ENCODE results near the gene GPR152.

Gene GPR152

DNA sequence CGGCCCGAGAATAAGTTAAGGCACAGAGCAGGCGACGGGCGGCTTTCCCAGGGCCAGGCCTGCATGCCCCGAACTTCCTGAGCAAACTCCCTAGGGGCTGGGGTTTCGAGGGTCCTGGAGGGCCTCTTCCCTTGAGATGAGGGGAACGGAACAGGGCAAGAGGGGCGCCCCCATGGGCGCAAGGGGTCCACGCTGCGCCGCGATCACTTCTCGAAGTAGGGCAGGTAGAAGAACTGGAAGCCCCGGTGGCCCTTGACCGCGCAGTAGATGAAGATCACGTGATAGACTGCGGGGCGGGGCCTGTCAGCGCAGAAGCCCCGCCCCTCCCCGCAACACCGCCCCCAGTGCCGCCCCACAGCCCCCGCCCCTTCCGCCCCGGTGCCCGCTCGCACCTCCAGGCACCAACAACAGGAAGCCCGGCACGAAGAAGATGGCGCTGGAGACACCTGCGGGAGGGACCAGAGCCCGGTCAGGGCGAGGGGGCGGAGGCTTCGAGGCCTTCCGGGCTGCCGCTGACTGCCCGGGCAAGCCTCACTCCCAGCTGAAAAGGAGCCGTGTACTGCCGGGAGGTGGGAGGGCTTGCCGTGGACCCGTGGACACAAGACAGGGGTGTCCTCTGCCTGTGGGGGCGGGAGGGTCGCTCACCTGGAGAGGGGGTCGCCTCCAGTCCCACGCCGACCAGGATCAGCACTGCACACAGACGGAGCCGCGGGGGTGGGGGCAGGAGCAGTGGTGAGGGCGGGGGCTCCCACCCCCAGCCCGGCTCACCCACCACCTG is 12.1 kb upstream of the GPR152 start:
- DNase-seq (ENCODE audit: low spot score), result peak; percentile 94

DNA sequence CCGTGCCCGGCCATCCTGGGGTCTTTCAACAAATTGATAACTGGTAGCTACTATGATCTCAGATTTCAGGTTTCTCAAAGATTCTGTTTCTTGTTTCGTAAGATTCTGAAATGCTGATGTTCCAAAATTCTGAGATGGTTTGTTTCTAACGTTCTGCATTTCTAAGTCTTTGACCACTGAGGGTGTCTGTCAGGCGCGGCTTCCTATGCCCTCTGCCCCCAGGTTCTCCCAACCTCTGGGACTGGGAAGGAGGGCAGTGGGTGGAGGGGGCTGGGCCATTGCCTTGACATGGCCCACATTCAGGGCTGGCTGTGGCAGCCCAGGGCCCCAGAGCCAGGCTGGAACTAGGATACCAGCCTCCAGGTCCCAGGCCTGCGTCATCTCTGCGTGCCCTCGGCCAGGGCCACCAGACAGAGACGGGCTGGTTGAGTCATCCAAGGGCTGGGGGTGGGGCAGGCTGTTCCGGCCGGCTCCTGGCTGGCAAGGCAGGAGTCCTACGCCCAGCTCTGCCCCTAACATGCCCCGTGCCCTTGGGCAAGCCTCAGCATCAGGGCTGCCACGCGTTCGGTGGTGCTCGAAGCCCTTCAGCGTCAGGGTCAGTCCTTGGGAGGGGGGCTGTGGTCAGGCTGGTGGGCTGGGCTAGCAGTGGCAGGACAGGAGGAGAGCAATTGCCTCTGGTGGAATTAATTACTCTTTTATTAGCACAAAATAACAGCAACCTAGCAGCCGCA is 11.3 kb upstream of the GPR152 start:
- no peak for DNase-seq (ENCODE audit: low spot score)

DNA sequence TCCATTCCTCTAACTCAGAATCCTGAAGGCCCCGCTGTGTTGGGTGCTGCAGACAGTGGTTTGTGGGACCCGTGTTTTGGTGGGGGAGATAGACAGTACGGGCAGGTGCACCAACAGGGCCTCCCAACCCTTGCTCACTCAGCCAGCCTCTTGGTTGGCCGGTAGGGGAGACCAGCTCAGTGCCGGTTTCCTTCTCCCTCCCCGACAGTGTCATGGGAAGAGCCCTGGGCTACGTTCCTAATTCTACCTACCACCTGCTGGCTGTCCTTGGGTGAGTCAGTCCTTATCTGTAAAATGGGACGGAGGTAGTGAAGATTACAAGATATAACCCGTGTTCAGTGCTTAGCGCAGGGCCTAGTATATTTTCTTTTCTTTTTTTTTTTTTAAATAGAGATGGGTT is 10.7 kb upstream of the GPR152 start:
- DNase-seq (ENCODE audit: low spot score), result no peak

DNA sequence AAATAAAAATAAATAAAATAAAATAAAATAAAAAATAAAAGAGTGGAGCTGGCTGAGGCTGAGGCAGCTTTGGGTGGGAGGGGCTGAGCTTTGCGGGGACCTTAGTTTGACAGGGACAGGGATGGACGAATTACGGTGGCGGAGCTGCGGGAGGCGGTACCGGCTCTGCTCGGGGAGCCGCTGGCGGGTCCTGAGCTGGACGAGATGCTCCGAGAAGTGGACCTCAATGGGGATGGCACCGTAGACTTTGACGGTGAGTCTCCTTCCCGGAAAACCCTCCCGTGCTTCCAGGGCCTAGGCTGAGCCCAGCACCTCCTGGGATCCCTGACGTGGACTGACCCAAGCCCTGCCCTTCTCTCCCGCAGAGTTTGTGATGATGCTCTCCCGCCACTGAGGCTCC is 5.7 kb upstream of the GPR152 start:
- DNase-seq (ENCODE audit: low spot score), result no peak

DNA sequence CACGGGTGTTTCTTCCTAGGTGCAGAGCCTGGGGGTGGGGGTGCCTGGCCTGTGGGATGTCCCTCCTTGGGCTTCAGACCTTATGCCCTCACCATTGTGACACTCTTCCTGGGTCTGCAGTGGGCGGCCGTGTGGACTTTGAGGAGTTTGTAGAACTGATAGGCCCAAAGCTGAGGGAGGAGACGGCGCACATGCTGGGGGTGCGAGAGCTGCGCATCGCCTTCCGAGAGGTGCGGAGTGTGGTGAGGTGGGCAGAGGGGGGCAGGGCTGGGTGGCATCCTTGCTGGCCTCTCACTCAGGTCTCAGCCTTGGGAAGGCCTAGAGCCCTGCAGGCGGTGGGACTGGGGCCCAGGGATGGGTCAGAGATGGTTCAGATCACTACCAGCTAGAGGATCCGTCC is 4.9 kb upstream of the GPR152 start:
- no peak for DNase-seq (ENCODE audit: low spot score)

DNA sequence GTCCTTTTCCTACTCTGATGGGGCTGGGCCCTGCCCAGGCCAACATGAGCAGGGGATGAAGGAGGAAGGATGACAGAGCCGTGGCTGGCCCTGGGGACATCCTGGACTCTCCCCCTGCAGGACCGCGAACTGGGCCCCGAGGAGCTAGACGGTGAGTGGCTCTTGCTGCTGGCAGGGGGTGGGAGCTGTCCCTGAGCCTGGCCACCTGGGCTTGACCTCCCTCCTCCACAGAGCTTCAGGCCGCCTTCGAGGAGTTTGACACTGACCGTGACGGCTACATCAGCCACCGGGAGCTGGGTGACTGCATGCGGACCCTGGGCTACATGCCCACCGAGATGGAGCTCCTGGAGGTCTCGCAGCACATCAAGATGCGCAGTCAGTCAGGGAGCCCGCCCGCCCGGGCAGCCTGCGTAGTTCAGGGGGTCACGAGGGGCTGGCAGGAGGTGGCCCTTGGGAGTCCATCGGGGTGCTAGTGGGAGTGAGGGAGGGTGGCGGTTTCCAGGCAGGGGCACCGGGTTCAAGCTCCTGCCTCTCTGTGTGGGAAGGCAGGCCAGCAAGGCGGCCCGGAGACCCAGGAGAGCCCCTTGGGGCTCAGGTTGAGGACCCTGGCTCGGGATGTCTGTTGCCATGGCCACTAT is 3.7 kb upstream of the GPR152 start:
- no peak for DNase-seq (ENCODE audit: low spot score)

DNA sequence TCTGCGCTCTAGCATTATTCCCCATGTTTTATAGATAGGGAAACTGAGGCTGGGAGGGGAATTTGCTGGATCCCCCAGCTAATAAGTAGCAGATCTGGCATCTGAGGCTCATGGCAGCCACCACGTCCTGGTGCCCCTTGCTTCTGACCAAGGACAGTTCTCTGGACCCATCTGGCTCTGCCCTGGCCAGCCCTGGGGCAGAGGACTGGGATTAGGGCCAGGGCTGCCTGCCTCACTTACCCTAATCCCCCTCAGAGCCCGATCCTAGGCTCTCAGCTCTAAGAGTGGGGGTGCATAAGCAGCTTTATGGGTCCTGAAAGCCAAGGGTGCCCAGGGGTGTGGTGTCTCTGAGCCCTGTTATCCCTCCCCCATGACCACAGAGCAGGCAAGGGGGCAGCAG is 2.5 kb upstream of the GPR152 start, which contains the start of gene CABP4:
Gene CABP4 (plus strand): TSS at position 301 of the 400 bp plus-strand sequence. CDS start 70 bp downstream, at position 371.
- no peak for DNase-seq (ENCODE audit: low spot score)

DNA sequence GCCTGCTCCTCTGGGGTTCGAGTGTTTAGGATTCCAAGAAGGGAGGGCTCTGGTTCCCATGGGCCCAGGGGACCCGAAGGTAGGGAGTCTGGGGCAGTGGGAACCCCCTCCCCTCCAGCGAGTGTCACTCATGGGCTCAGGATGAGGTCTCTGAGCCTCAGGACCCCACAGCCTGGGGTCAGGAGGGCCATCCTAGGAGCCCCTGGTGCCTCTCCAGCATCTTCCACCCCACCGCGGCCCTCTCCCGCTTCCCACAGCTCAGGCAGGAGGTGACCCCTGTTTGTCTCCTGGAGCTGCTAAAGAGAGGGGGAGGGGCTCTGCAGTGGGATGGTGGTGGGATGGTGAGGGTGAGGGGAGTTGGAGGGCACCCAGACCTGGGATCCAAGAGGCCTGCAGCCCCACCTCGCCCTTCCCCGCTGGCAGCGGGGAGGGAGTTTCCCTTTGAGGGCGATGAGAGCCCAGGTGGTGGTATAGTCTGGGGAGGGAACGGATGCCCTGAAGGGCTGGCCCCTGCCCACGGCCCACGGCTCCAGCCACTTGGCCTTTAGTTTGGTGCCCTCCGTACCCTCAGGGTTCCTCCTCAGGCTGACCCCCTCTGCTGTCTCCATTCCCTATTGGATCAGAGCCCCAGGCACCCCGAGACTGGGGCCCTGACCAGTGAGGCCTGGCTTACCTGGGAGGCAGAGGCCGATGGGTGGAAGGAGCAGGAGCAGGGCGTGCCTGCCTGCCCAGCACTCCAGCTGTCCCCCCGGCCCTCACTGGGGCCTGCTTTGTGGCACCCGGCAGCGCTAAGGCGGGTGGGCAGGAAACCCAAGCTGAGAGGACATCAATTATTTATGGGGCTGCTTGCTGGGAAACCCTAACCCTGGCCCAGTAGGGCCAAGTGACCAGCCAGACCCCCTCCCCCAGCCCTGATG is 1.5 kb upstream of the GPR152 start:
- no peak for DNase-seq (ENCODE audit: low spot score)

DNA sequence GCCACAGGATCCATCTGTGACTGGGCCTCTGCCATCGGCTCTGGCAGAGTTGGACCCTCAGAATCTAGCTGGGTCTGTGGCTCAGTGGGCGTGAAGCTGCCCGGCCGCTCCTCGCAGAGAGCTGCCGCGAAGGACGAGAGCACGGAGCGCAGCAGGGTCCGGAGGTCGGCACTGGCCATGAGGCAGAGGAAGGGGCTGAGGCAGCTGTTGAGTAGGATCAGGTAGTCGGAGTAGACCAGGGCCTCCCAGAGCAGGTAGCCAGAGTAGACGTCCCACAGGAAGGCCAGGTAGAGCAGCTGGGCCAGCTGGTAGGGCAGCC is 912 bp downstream of the GPR152 start:
- DNase-seq (ENCODE audit: low spot score), result no peak

DNA sequence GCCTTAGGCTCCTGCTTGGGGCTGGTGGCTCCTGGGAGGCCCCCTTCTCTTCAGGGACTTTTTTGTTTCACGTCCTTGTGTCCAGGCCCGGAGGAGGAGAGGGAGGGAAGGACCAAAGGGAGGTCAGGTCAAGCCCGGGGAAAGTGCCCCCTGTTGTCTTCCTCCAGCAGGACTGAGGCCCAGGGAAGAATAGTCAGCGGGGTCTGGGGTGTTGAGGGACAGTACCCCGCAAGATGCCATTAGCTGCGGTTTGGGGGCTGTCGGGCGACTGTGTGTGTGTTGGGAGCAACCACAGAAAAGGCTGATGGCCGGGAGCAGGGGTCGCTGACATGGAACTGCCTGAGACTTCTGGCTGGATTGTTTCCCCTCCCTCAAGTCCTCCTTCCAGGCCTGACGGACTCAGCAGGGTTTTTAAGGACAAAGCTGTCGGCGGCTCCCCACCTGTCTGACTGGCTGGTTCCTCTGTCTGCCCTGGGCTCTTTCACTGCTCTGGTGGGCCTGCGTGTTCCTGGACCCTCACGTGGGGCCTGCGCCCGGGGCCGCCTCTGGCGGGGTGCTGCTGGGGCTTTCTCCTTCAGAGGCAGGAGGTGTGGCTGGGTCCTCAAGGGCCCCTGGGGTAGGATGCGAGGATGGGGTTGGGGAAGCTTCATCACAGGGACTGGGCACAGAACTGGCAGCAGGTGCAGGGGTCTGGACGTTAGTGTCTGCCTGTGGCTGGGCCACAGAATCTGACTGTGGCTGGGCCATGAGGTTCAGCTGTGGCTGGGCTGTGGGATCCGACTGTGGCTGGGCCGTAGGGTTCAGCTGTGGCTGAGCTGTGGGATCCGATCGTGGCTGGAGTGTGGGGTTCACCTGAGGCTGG is 1.5 kb downstream of the GPR152 start:
- no peak for DNase-seq (ENCODE audit: low spot score)

DNA sequence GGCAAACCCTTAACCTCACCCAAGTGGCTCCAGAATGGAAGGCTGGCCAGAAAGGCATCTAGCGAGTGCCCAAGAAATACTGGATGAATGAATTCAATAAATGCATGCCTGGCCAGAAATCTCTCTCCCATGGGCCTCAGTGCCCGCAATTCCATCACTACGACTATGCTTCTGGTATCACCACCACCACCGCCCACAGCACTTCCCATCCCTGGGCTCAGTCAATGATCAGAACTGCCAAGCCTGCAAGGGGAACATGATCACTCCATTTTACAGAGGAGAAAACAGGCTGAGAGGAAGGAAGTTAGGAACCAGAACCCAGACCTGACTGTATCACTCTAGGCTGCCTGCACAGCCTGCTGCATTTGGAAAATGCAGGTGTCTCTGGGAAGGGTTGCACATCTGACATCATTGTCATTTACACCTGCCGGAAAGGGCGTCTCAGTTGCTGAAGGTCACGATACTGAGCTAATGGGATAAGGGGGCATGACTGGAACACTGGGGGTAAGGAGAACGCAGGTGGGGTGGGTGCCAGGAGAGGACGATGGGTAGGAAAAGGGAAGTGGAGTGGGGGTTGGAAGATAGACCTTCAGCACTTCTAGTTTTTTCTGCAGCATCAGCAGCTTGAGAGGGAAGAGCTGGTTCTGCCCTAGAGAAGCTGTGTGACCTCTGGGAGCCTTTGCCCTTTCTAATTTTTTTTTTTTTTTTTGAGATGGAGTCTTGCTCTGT is 3.2 kb downstream of the GPR152 start:
- DNase-seq (ENCODE audit: low spot score), result no peak

DNA sequence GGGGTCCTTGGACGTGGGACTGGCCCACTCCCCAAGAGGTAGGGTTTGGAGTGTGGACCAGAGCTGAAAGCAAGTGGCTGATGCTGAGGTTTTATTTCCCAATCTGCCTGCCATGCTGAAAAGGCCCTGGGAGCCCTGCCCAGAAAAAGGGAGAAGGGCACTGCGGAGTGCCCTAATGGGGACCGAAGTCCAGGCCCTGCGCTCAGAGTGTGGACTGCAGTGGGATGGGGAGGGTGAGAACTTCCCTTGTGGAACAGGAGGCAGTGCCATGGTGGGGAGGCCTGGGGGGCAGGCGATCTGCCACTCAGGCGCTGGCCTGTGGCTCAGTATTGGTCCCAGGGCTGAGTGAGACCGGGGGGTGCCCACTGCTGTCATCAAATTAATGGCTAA is 4.3 kb downstream of the GPR152 start:
- DNase-seq (ENCODE audit: low spot score), result no peak

DNA sequence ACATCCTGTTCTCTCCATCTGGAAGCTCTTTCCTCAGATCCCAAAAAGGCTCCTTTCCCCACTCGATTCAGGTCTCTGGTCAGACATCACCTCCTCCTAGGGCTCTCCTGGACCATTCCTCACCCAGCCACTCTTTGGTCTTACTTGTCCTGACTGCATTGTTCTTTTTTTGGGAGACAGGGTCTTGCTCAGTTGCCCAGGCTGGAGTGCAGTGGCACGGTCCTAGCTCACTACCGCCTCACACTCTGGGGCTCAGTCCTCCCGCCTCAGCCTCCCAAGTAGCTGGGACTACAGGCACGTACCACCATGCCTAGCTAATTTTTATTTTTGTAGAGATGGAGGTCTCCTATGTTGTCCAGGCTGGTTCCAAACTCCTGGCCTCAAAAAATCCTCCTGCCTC is 7.0 kb downstream of the GPR152 start:
- DNase-seq (ENCODE audit: low spot score), result no peak

DNA sequence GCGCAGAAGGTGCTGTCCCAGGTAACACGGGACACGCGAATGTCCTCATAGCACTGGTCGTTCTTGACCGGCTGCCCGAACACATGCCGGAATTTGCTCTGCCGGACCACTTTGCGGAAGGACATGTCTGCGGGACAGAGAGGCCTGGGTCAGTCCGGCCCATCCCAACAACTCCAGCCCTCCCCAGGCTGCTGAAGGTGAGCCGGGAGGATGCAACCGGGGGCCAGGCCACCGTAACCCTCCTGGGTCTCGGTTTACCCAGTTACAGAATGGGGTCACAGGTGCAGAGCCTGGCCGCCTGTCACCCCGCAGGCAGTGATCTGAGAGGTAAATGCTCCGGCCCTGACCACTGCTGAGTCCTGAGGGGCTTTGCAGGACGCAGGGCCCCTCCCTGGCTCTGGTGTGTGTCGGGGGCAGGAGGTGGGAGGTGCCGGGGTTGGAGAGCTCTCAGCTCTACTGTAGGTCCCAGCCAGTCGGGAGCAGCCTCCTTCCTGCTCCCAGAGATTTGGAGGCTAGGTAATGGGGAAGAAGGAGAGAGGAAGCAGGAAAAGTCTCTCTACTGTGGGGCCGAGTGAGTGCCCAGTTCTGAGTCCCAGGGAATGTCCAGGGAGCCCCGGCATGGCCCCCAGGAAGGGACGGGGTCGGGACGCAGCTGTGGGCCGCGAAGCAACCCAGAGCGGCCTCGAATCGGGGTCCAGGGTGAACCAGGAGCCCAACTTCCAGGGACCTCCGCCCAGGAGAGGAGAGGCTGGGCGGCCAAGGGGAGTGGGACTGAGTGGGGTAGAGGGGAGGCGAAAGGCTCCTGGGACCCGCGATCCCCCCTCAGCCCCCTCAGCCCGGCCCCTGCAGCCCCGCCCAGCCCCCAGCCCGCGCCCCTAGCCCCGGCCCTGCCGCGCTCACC is 9.8 kb downstream of the GPR152 start:
- no peak for DNase-seq (ENCODE audit: low spot score)

DNA sequence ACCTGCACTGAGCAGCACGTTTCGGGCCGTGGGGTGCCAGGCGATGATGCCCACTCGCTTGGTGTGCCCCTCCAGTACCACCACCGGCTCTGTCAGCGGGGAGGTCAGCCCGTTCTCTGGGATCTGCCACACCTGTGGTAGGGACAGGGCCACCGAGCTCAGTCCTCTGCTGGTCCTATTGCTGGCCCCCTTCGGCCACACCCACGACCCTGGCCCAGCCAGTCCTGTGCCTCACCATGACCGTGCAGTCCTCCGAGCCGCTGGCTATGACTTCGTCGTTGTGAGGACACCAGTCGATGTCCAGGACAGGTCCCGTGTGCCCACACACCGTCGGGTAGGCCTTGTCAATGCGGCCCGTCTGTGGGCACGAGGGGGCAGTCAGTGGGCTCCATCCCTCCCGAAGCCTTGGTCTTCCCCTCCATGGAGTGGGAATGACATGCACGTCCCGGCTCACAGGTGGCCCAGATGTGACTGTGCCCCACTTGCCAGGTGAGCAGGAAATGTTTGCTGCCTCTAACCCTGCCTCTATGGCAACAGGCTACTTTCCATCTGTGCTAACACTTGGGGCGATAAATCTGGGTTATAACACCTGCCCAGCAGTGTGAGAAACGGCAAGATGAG is 10.7 kb downstream of the GPR152 start:
- no peak for DNase-seq (ENCODE audit: low spot score)

DNA sequence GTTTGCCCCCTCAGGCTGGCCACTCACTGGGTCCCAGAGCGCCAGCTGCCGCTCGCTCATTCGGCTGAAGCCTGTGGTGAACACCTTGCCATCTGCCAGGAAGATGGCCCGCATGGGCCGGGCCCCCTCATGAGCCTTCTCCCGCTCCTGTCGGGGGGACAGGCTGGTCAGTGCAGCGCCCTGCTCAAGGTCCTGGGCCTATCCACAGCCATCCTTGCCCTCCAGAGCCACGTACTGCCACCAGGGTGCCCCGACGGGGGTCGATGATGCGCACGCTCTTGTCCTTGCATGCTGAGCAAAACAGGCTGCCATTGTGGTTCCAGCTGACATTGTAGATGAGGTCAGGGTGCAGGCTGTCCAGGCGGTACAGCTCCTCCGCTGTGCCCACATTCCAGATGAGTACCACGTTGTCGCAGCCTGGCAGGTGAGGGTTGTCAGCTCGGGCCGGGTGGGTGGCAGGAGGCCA is 11.4 kb downstream of the GPR152 start:
- DNase-seq (ENCODE audit: low spot score), result no peak

DNA sequence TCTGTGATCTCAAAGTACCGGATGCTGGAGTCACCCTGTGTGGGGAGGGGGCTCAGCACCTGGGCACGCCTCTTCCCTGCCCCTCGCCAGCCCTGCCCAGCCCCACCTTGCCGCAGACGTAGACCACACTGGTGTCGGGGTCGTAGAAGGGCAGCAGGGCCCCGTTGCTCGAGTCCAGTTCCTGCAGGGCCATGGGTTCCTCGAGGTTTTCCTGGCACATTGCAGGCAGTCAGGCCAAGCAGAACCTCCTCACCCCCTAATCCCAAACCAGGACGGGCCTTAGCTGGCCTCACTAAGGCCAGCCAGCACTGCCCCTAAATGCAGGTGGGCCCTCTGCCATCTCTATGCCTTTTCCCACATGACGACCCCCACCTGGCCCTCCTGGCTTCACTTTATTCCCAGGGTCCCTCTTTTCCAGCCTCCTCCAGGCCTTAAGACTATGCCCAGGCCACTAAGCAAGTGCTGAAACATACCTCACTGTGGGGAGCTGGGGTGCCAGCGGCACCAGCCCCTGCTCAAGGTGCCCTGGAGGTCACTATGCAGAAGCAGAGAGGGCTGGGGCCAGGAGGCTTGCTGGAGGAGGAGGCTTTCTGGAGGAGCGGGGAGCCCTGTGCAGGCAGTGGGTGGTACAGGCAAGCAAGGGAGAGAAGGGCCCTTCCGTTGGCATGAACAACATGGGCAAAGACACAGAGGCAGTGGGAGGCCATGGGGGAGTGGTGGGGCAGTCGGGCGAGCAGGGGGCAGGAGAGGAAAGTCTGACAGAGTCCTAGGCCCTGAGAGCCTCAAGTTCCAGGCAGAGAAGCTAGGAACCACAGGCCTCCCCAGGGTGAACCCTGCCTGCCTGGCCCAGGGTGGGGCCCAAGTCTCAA is 12.1 kb downstream of the GPR152 start:
- no peak for DNase-seq (ENCODE audit: low spot score)
